HL-60/S4 treated with retinoic acid at 250 ng/mL for 4 days and 3 days (cell line): Measurements from ENCODE around the gene DUSP22.

Source experiments
- in situ Hi-C: fragments of 300-500 bp; cut with MboI; formaldehyde crosslinking; loops from 2 replicates; pipeline ENCODE4 v1.7.0; 2022; ENCODE audit warnings: low sequenced_read_pairs

DUSP22 gene

DNA sequence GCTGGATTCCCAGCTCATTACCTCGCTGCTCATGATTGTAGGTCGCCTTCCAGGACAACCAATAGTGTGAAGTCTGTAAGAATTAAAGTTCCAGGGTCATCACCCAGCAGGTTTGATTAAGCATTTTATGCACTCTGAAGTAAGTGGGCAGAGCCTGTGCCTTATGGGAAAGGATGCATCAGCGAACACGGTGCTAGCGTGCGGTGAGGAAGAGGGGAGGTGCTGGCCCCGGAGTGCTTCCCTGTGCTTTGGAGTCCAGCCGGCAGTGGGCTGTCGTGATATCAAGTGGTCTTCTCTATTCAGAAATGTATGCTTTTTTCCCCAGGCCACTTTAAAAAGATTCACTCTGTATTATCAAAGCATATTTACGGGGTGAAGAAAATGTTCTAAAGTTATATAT, 16.0 kb downstream of the DUSP22 start:
- in situ Hi-C loops: no loop called here

DNA sequence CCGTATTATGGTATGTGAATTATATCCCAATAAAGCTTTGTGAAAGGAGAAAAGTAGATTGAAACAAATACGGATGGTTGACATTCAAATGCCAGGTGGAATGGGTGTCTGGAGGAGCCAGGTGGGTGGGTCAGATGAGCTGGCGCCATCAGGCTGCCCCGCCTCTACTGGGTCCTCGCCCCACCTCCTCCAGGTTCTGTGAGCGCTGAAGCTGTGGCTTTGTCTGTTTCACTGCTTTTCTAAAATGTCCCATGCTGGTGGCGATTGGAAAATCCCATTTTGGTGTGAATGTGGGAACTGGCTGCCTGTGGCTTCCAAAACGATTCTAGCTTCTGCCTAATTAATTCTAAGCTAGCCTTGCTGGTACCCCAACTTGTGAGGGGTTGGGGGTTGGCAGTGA, 16.5 kb downstream of the DUSP22 start:
- in situ Hi-C loops: no loop called here

GRCh38 chr6:309947-310346, 17.7 kb downstream of the DUSP22 start:
- in situ Hi-C loops: no loop called here

- in situ Hi-C loops: no loop called here
These were observed 18.4 kb downstream of the DUSP22 start for GRCh38 chr6:310671-311070.

GRCh38 chr6:311679-312220, 19.5 kb downstream of the DUSP22 start:
- in situ Hi-C loops: no loop called here

- in situ Hi-C loops: no loop called here
These were observed 20.8 kb downstream of the DUSP22 start for GRCh38 chr6:313087-313486.

DNA sequence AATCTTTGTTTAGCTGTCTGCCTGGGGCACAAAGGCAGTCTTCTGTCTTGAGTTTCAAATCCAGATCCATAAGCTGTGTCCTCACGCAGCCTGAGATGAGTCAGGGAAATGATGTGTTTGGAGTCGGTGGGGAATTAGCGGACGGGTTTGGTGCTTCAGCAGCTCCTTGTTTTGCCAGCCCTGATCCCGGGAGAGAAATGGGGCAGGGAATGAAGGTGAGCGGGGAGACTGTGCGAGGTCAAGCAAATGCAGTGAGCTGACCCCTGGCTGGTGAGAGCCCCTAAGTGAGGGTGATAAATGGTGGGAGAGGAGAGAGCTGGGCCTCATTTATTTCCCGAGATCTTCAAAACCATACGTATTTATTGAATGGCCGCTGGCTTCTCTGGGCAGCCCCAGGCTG, 21.6 kb downstream of the DUSP22 start:
- in situ Hi-C loops: no loop called here

- in situ Hi-C loops: no loop called here
These were observed 22.1 kb downstream of the DUSP22 start for GRCh38 chr6:314377-314776.

DNA sequence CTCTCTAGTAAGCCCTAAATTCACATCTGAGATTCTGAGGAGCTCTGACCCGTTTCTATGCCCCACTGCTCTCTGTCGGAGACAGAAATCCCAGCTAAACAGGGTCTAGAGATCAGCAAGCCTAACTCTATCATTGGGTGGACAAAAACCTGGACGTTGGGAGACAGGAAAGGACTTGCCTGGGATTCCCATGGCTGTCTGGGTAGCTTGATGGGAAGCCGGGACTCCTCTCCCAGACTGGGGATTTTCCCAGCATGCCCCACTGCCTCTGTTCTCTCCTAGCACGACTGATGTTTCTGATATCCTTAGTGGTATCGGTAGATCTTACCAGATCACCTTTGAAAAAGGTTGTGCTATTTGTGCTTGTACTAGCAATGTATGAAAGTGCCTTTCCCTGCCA, 22.9 kb downstream of the DUSP22 start:
- in situ Hi-C loops: no loop called here

- in situ Hi-C loops: no loop called here
These were observed 23.9 kb downstream of the DUSP22 start for GRCh38 chr6:315921-316752.

DNA sequence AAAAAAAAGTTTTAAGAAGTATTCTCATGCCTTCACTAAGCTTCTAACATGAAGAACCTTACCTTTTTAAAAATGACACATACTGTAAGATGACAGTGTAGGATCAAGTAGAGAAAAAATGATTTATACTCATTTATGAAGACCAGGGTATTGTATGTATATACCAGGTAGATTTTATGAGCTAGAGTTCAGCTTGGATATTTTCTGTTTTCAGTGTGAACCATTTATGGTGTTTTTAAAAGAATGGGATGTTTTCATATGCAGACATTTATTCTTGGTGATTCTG, 24.4 kb downstream of the DUSP22 start:
- in situ Hi-C loops: no loop called here

GRCh38 chr6:317060-317447, 24.8 kb downstream of the DUSP22 start:
- in situ Hi-C loops: no loop called here

GRCh38 chr6:317448-318144, 25.3 kb downstream of the DUSP22 start:
- in situ Hi-C loops: no loop called here

DNA sequence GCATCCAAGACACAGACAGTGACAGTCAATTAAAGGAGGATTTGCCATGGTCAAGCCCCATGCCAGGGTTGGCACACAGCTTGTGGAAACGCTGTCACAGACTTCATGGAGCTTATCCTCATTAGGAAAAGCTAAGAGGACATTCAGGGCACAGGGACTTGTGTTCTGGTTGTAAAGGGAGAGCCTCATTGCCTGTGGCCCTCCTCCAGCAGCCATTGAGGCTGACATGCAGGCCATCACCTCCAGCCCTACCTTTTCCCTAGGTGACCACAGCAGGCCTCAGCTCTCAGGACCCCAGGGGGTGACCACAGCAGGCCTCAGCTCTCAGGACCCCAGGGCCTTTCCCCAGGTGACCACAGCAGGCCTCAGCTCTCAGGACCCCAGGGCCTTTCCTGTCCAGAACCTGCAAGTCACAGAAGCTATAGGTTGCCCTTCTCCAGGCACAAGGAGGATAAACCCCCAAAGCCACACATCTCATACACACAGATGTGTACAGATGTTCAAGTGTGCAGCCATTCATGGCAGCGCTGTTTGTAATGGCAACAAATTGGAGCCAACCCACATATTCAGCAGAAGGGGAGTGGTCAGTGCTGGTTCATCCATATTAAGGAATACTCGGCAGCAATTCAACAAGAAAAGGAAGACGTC, 26.1 kb downstream of the DUSP22 start:
- in situ Hi-C loops: no loop called here

- in situ Hi-C loops: no loop called here
These were observed 27.2 kb downstream of the DUSP22 start for GRCh38 chr6:319177-320131.

DNA sequence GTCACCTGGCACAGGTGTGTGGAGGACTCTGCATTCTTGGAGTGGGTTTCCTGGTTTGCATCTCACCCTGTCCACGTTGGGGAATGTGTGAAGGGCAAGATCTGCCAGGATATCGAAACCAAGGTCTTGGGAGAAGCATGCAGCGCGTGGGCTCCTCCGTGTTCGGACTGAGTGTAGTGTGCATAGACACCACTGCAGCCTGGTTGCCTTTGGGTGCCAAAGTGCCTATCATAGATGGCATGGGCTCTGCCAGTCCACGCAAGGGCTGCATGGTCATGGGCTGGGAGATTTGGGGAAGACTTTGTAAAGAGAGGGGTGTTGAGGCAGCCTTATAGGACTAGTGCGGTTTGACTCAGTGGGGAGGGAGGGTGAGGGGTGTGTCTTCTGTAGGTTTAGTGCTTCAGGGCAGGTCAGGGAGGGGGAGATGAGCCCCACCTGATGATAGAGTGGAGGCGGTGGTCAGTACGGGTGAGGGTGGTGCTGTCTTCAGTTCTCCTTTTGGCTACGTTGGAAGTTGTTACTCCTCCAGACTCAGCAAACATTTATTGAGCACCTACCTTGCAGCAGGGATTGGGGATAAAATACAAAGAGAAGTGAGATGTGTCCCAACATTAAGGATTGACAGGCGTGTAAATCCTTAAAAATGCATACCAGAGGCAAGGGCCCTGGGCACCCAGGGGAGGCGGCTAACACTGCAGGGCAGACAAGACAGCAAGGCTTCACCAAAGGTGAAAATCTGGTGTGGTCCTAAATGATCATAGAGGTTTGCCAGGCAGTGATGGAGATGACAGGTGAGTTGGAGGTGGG, 28.3 kb downstream of the DUSP22 start:
- in situ Hi-C loops: no loop called here

DNA sequence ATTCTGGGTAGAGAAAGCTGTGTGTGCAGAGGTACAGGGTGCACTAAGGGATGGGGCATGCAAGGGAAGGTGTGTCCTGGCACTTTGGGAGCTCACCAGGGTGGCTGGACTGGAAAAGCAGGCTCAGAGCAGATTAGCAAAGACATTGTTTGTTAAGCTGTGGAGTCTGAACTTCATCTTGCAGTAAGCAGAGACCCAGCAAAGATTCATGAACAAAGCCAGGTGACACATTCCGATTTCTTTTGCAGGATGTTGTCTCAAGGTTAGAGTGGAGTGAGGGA, 28.8 kb downstream of the DUSP22 start:
- in situ Hi-C loops: no loop called here

DNA sequence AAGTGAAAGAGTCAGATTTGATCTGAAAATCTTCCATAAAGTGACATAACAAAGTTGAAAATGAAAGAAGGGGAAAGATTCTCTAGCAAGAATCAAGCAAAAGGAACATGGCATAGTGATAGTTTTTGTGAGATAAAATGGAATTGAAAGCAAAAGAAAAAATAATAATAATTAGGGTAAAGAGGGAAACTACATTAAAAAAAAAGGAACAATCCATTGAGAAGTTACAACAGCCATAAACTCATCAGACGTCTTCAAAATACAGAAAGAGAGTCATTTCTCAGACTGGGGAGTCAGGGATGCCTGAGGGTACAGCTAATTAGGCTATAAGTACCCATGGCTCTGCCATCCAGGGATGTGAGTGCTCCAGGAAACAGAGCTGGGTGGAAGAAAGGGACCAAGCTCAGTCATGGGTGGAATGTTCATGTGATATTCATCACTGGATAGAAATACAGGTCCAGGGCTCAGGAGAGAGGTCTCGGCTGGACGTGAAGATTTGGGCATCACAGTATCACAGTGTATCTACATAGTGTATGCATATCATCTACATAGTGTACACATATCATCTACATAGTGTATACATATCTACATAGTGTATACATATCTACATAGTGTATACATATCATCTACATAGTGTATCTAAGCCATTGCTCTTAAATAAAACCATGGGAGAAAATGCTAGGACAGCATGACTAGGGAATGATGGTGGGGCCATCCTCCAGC, 29.4 kb downstream of the DUSP22 start:
- in situ Hi-C loops: no loop called here

DNA sequence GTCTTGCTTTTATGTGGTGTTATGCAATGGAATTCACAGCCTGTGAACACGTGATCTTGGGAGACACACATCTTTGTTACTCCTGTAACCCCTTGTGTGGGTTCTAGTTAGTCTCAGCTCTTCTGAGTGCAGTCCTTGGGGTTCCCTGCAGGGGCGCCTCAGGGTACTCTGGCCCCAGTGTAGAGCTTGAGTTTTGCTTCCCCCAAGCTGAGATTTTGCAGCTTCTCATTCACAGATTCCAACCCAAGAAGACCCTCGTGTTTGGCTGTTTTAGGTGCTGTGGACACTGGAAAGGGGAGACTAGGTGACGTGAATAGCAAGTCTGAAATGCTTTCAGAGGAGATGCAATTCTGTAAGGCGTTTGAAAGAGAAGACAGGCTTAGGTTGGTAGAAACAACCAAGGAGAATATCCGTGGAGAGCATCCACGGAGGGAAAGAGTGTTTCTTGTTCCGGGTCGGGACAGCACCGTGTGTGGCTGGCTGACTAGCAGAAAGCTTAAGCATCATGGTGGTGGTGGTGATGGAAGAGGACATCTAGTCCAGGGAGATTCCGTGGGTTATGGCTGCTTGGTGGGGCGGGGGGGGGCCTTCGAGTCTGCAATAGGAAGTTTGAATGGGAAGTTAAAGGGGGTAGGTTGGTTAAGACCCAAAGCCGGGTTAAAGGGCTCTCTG, 30.1 kb downstream of the DUSP22 start:
- in situ Hi-C loops: no loop called here
